Tibial artery (tissue), 4 donors: ENCODE measurements around the gene LHB.

Experiments used
- DNase-seq, 2 donors: peaks; one replicate each; pipeline ENCODE4 v3.0.0-alpha.2; 2019
- H3K27ac ChIP-seq, 2 donors: fragments of 200-600 bp; sonication (generic) in 1 of 2; 1 replicate in 1 of 2; 2 replicates in 1 of 2; pipeline ENCODE4 v1.5.1; 2018 to 2019; ENCODE audit warnings: mild to moderate bottlenecking in 1 of 2
- H3K27me3 ChIP-seq, 2 donors: fragments of 200-600 bp; sonication (generic) in 1 of 2; one replicate each; pipeline versions ENCODE4 v1.5.1 to v1.6.0; 2016 to 2019
- H3K36me3 ChIP-seq, 3 donors: fragments of 200-600 bp; sonication (generic) in 2 of 3; one replicate each; pipeline ENCODE4 v1.5.1; 2016 to 2019; ENCODE audit warnings: mild to moderate bottlenecking in 2 of 3
- H3K4me1 ChIP-seq, 4 donors: fragments of 200-600 bp; sonication (generic) in 2 of 4; 1 replicate in 3 of 4; 2 replicates in 1 of 4; pipeline ENCODE4 v1.5.1; 2016 to 2019
- H3K4me3 ChIP-seq, 2 donors: fragments of 200-600 bp; sonication (generic) in 1 of 2; 1 replicate in 1 of 2; 2 replicates in 1 of 2; pipeline ENCODE4 v1.5.1; 2018 to 2019; ENCODE audit warnings: mild to moderate bottlenecking in 2 of 2
- H3K9me3 ChIP-seq, 3 donors: fragments of 200-600 bp; sonication (generic) in 1 of 3; one replicate each; pipeline ENCODE4 v1.5.1; 2016 to 2019
- CTCF ChIP-seq, 2 experiments: fragments of 200-600 bp in 1 of 2; fragments of 450-650 bp in 1 of 2; IDR thresholded peaks; one replicate each; pipeline ENCODE4 v1.5.1; 2017 to 2019; ENCODE audit warnings: antibody characterized with exemption in 2 of 2, mild to moderate bottlenecking in 1 of 2, moderate library complexity in 1 of 2
- intact Hi-C: fragments of 100-400 bp; cut with DNase I; formaldehyde crosslinking; loops from one replicate; pipeline ENCODE4 v1.15.0; 2023; ENCODE audit warnings: low total_unique reads

The LHB gene

GRCh38 chr19:48991011-48991609 lies 25.8 kb downstream of the LHB start:
- Histone ChIP-seq H3K27me3 (no peaks in the 10 kb centered on the region), H3K36me3 (peaks cover 16 to 38% (median 22%) of the 10 kb centered on the region in 3 donors), H3K4me1 (peaks cover 0 to 44% (median 33%) of the 10 kb centered on the region in 4 donors), H3K9me3 (no peaks in the 10 kb centered on the region), H3K27ac (peak overlapping the region; percentile 98 to 99), H3K4me3 (peak overlapping the region; percentile 85 to 97)
- no peak for DNase-seq
- no peak for TF ChIP-seq CTCF (IDR thresholded peaks at IDR 0.05)
- intact Hi-C loops, result loop anchor here (10.0 kb wide), 1 partner anchor 346 kb away; the partner anchor contains the start of gene CA11

- H3K9me3 ChIP-seq, result no peaks in the 10 kb centered on the region
- H3K4me3 ChIP-seq, result no peak overlapping the region
- peaks cover 18 to 45% (median 28%) of the 10 kb centered on the region in 3 donors for H3K36me3 ChIP-seq
- peak overlapping the region in 1 of 2 donors; percentile 98 for H3K27ac ChIP-seq
- no peaks in the 10 kb centered on the region for H3K27me3 ChIP-seq
- H3K4me1 ChIP-seq, result peaks cover 0 to 42% (median 33%) of the 10 kb centered on the region in 4 donors
- TF ChIP-seq CTCF (IDR thresholded peaks at IDR 0.05), result no peak
- no peak for DNase-seq
- intact Hi-C loops, result loop anchor here (10.0 kb wide), 1 partner anchor 346 kb away; the partner anchor contains the start of gene CA11
Measured at GRCh38 chr19:48990400-48990799, 26.5 kb downstream of the LHB start.

DNA sequence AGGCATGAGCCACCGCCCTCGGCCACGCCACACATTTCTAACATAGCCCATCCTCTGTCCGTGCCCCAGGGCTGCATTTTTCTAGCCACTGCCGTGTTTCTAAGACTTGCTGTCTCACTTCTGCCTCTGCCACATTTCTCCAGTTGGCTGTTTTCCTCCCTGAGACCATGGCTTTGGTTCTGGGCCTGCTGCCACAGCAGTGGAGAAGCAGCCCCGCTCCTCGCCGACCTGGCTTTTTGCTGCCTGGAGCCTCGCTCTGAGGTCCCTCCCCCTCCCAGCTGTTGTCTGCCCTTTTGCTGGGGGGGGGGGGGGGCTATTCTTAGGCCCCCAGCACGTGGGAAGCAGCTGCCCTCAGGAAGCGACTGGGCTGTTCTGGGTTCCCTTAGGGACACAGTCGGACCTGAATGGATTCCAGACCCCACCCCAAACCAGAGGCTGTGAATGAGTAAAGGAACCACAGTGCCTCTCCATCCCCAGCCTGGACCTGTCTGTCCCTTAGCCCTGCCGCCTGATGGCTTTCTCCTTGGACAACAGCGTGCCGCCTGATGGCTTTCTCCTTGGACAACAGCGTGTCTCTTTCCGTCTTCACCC lies 27.1 kb downstream of the LHB start:
- no peak for DNase-seq
- Histone ChIP-seq H3K4me1 (peaks cover 0 to 36% (median 32%) of the 10 kb centered on the region in 4 donors), H3K36me3 (peaks cover 24 to 51% (median 34%) of the 10 kb centered on the region in 3 donors), H3K27me3 (no peaks in the 10 kb centered on the region), H3K4me3 (no peak overlapping the region), H3K27ac (peak overlapping the region; percentile 16 to 98), H3K9me3 (no peaks in the 10 kb centered on the region)
- no peak for TF ChIP-seq CTCF (IDR thresholded peaks at IDR 0.05)
- intact Hi-C loops, result loop anchor here (10.0 kb wide), 1 partner anchor 345 kb away; the partner anchor contains the start of gene CA11

DNA sequence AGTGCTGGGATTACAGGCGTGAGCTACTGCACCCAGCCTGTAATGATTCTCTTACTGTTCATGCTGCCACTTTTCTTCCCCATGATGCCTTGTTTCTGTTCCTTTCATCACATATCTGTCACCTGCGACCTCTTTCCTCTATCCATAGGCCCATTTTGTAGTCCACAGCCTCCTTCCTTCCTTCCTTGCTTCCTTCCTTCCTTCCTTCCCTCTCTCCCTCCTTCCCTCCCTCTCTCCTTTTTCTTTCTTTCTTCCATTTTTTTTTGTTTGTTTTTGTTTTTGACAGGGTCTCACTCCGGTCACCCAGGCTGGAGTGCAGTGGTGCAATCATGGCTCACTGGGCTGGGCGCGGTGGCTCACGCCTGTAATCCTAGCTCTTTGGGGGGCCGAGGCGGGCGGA lies 28.0 kb downstream of the LHB start:
- H3K4me1 ChIP-seq, result peaks cover 0 to 27% (median 24%) of the 10 kb centered on the region in 4 donors
- intact Hi-C loops, result no loop called here
- no peak overlapping the region for H3K4me3 ChIP-seq
- H3K36me3 ChIP-seq, result peaks cover 34 to 61% (median 44%) of the 10 kb centered on the region in 3 donors
- no peak overlapping the region for H3K27ac ChIP-seq
- no peak for TF ChIP-seq CTCF (IDR thresholded peaks at IDR 0.05)
- no peaks in the 10 kb centered on the region for H3K9me3 ChIP-seq
- H3K27me3 ChIP-seq, result no peaks in the 10 kb centered on the region
- no peak for DNase-seq

- H3K36me3 ChIP-seq, result peaks cover 38 to 65% (median 47%) of the 10 kb centered on the region in 3 donors
- H3K4me1 ChIP-seq, result peaks cover 0 to 27% (median 24%) of the 10 kb centered on the region in 4 donors
- no peaks in the 10 kb centered on the region for H3K9me3 ChIP-seq
- H3K4me3 ChIP-seq, result no peak overlapping the region
- no peak for TF ChIP-seq CTCF (IDR thresholded peaks at IDR 0.05)
- DNase-seq, result no peak
- no peaks in the 10 kb centered on the region for H3K27me3 ChIP-seq
- H3K27ac ChIP-seq, result no peak overlapping the region
- intact Hi-C loops, result no loop called here
Measured at GRCh38 chr19:48988286-48988685, 28.6 kb downstream of the LHB start.
